22Rv1 (cell line): ENCODE data around the gene ARHGAP29.
"Not testable (repeated sequence)": the region's sequence is repeated elsewhere in the genome, so short reads cannot be mapped to it uniquely, and the experiment has no call there.

Source experiments
- H3K27ac ChIP-seq: fragments of 450-650 bp; 2 replicates; pipeline ENCODE4 v1.5.1; 2017
- CTCF ChIP-seq: fragments of 450-650 bp; IDR thresholded peaks from 2 replicates; pipeline ENCODE4 v1.5.1; 2017; ENCODE audit warnings: mild to moderate bottlenecking
- ZFX ChIP-seq: fragments of 450-650 bp; IDR thresholded peaks from 2 replicates; pipeline ENCODE4 v1.6.1; 2017; ENCODE audit warnings: antibody characterized with exemption, borderline replicate concordance

The ARHGAP29 gene

GRCh38 chr1:94178901-94179300, 58.5 kb downstream of the ARHGAP29 start:
- H3K27ac ChIP-seq: no peak overlapping the region
- TF ChIP-seq ZFX (no peak), CTCF (no peak)

GRCh38 chr1:94169126-94169525, 68.3 kb downstream of the ARHGAP29 start:
- H3K27ac ChIP-seq: no peak overlapping the region
- no peak for TF ChIP-seq CTCF
- no peak for TF ChIP-seq ZFX

DNA sequence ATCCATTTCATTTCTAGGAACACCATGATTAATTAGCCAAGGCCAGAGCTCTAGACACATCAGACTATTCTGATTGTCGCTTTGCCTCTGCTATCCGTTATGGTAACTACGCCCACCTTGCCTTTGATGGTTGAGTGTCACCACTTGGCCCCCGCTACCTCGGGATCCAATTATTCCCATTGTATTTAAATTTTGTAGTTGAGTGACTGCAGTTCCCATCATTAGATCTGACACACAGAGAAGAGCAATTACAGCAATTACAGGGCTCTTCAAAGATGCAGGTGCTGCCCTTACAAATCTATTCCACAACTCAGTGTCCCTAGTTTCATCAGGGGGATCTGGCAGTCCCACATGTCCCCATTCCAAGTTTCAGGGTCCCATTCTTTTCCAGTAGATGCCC, 71.5 kb downstream of the ARHGAP29 start:
- TF ChIP-seq CTCF: no peak
- no peak for TF ChIP-seq ZFX

GRCh38 chr1:94164885-94165284, 72.5 kb downstream of the ARHGAP29 start:
- H3K27ac ChIP-seq: not testable (repeated sequence)

More for the DNA sequence above, 71.5 kb downstream of the ARHGAP29 start:
- H3K27ac ChIP-seq: no peak overlapping the region

GRCh38 chr1:94164121-94164520, 73.3 kb downstream of the ARHGAP29 start:
- not testable (repeated sequence) for H3K27ac ChIP-seq

GRCh38 chr1:94163249-94163648, 74.1 kb downstream of the ARHGAP29 start:
- H3K27ac ChIP-seq: not testable (repeated sequence)

DNA sequence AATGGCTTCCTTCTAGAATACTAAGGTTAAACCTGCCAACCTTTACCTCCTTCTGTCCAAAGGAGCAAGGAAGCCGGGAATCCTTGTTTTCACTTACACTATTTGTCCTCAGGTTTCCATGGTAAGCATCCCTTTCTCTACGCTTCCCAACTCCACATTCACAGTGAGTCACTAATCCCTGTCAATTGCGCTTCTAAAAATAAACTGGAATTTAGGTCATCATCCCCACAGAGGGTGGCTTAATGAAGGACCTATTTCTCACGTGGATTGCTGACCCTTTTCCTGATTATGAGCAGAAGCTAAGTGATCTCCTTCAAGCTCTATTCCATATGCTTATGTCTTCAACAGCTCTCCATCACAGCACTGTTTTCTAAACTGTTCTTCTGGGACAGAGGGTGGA, 76.6 kb downstream of the ARHGAP29 start:
- no peak overlapping the region for H3K27ac ChIP-seq
- TF ChIP-seq ZFX (no peak), CTCF (no peak)

DNA sequence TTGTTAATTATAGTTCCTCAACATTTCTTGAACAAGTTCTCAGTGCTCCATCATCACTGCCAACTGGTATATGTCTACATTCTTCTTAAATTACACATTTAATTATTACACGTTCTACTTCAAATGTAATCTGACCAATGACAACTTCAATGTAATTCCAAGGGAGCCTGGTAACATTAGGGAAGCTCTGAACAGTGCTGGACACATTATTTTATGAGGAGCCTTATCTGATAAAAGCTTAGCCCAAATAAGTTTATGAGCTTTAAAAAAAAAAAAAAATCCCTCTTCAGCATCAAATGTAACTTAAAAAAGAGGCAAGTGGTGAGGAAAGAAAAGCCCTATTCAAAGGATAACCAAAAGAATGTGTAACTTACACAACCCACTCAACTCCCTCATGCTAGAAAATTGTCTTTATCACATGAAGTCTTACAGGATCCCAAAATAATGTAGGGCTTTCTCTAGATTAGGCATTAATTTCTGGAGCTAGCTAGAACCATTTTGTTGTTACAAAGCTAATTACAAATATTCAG, 81.2 kb downstream of the ARHGAP29 start:
- TF ChIP-seq CTCF: no peak
- TF ChIP-seq ZFX: no peak
- no peak overlapping the region for H3K27ac ChIP-seq

- H3K27ac ChIP-seq: no peak overlapping the region
- TF ChIP-seq CTCF (no peak), ZFX (no peak)
Observed at GRCh38 chr1:94154989-94155388, 82.4 kb downstream of the ARHGAP29 start.
